Neural crest cell (in vitro differentiated cells): ENCODE measurements around the gene LRRN3. TPM values are rescaled to one million over a fixed set of nuclear protein-coding genes. Genes with fewer than 3 reads are reported as not detected.
A peak's percentile ranks its signal among the peaks of the same experiment; 100 is the strongest.

Source experiments
- DNase-seq: peaks from one replicate; pipeline ENCODE4 v3.0.0; 2021; ENCODE audit warnings: low read depth, mixed read lengths, low spot score
- H3K27ac Mint-ChIP-seq: one replicate; pipeline ENCODE4 v1.8.0; 2021; ENCODE audit warnings: mild to moderate bottlenecking, mixed read lengths; ENCODE audit not compliant: unreplicated experiment
- H3K27me3 Mint-ChIP-seq: 2 replicates; pipeline ENCODE4 v1.8.0; 2021; ENCODE audit warnings: low read depth, mild to moderate bottlenecking, mixed read lengths
- H3K36me3 Mint-ChIP-seq: 2 replicates; pipeline ENCODE4 v1.8.0; 2021; ENCODE audit warnings: low read depth, mild to moderate bottlenecking, mixed read lengths
- H3K4me1 Mint-ChIP-seq: 2 replicates; pipeline ENCODE4 v1.8.0; 2021; ENCODE audit warnings: mixed read lengths
- H3K4me3 Mint-ChIP-seq: one replicate; pipeline ENCODE4 v1.8.0; 2021; ENCODE audit warnings: mild to moderate bottlenecking, mixed read lengths
- H3K9me3 Mint-ChIP-seq: 2 replicates; pipeline ENCODE4 v1.8.0; 2021; ENCODE audit warnings: mixed read lengths
- CTCF ChIP-seq: fragments of 200-600 bp; sonication (generic); conservative IDR thresholded peaks from 2 replicates; pipeline ENCODE4 v1.5.0; 2021; ENCODE audit warnings: antibody characterized with exemption, mild to moderate bottlenecking
- total RNA-seq: library from RNA; stranded (reverse); gene quantifications from 2 replicates; pipeline ENCODE4 v1.2.1, GENCODE V29; 2021

The LRRN3 gene
- total RNA-seq, 1 donor from 2014 or later: 7.1 TPM

- H3K27ac Mint-ChIP-seq: no peak overlapping the region
- no peaks in the 10 kb centered on the region for H3K36me3 Mint-ChIP-seq
- TF ChIP-seq CTCF: no peak
- H3K4me3 Mint-ChIP-seq: no peak overlapping the region
- peaks cover 2% of the 10 kb centered on the region for H3K9me3 Mint-ChIP-seq
- peaks cover 38% of the 10 kb centered on the region for H3K4me1 Mint-ChIP-seq
- no peaks in the 10 kb centered on the region for H3K27me3 Mint-ChIP-seq
- DNase-seq: no peak
These were observed 13.9 kb upstream of the LRRN3 start for GRCh38 chr7:111077001-111077400.

GRCh38 chr7:111080495-111081105 is 10.3 kb upstream of the LRRN3 start:
- Mint-ChIP-seq H3K4me3 (no peak overlapping the region), H3K27me3 (no peaks in the 10 kb centered on the region), H3K4me1 (peaks cover 34% of the 10 kb centered on the region), H3K9me3 (peaks cover 6% of the 10 kb centered on the region), H3K36me3 (peaks cover 5% of the 10 kb centered on the region), H3K27ac (no peak overlapping the region)
- TF ChIP-seq CTCF: no peak
- DNase-seq: no peak

GRCh38 chr7:111081546-111082267 is 9.2 kb upstream of the LRRN3 start:
- Mint-ChIP-seq H3K4me1 (peaks cover 27% of the 10 kb centered on the region), H3K4me3 (no peak overlapping the region), H3K27ac (peak overlapping the region; percentile 79), H3K9me3 (peaks cover 6% of the 10 kb centered on the region), H3K36me3 (peaks cover 5% of the 10 kb centered on the region), H3K27me3 (no peaks in the 10 kb centered on the region)
- no peak for TF ChIP-seq CTCF
- no peak for DNase-seq

- peaks cover 5% of the 10 kb centered on the region for H3K36me3 Mint-ChIP-seq
- H3K27me3 Mint-ChIP-seq: no peaks in the 10 kb centered on the region
- DNase-seq: no peak
- H3K4me1 Mint-ChIP-seq: peaks cover 27% of the 10 kb centered on the region
- peak overlapping the region; percentile 38 for H3K4me3 Mint-ChIP-seq
- H3K27ac Mint-ChIP-seq: peak overlapping the region; percentile 73
- no peak for TF ChIP-seq CTCF
- peaks cover 6% of the 10 kb centered on the region for H3K9me3 Mint-ChIP-seq
These were observed 8.6 kb upstream of the LRRN3 start for GRCh38 chr7:111082351-111082750.

GRCh38 chr7:111083413-111083812 is 7.5 kb upstream of the LRRN3 start:
- peaks cover 21% of the 10 kb centered on the region for H3K4me1 Mint-ChIP-seq

More at GRCh38 chr7:111083413-111083812, 7.5 kb upstream of the LRRN3 start:
- TF ChIP-seq CTCF: no peak
- H3K27me3 Mint-ChIP-seq: no peaks in the 10 kb centered on the region
- H3K4me3 Mint-ChIP-seq: no peak overlapping the region
- no peak overlapping the region for H3K27ac Mint-ChIP-seq
- H3K36me3 Mint-ChIP-seq: peaks cover 5% of the 10 kb centered on the region
- H3K9me3 Mint-ChIP-seq: peaks cover 6% of the 10 kb centered on the region
- no peak for DNase-seq
